GM12875 (cell line): Measurements from ENCODE around the gene SOX1.

Experiments used
- H3K4me3 ChIP-seq: one replicate; pipeline ENCODE4 v1.5.1; 2011; ENCODE audit warnings: low read depth, low read length, control low read depth
- CTCF ChIP-seq: IDR thresholded peaks from 2 replicates; pipeline ENCODE4 v1.5.1; 2011; ENCODE audit warnings: low read depth, mild to moderate bottlenecking, control low read depth, inconsistent platforms, low read length, moderate library complexity, borderline replicate concordance; ENCODE audit not compliant: insufficient read depth

Gene SOX1

GRCh38 chr13:112034846-112035245, 32.1 kb upstream of the SOX1 start:
- no peak for TF ChIP-seq CTCF
- no peak overlapping the region for H3K4me3 ChIP-seq

- H3K4me3 ChIP-seq = no peak overlapping the region
- TF ChIP-seq CTCF = no peak
Observed at GRCh38 chr13:112042496-112042895, 24.5 kb upstream of the SOX1 start.

- H3K4me3 ChIP-seq = no peak overlapping the region
- no peak for TF ChIP-seq CTCF
Observed at GRCh38 chr13:112052213-112052612, 14.7 kb upstream of the SOX1 start.

DNA sequence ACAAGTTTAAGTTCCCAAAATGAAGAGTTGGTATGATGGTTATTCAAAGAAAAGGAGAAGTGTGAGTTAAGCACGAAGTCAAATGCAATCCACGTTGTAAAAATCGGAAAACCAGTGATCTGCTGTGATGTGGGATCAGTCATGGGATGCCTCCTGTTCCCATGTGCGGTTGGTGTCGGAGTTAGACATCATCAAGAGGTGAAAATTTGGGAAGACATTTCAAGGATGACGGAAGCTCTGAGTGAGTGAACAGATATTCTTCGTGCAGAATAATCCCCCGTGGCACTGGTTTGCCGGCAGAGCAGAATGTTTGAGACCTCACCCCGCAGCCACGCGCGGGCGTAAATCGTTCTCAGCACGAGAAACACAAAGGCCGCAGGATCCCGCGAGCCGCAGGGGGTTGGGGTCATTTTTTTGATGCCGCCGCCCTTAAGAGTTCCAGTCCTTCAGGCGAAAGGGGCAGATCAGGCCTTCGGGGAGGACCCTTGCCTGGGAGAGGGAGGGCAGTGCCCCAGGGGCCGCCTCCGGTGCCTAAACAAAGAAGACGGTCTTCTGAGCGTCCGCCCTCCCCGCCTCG, 13.7 kb upstream of the SOX1 start:
- no peak overlapping the region for H3K4me3 ChIP-seq

GRCh38 chr13:112053744-112054615, 13.0 kb upstream of the SOX1 start:
- no peak overlapping the region for H3K4me3 ChIP-seq
- TF ChIP-seq CTCF = no peak

More for the DNA sequence above, 13.7 kb upstream of the SOX1 start:
- no peak for TF ChIP-seq CTCF

DNA sequence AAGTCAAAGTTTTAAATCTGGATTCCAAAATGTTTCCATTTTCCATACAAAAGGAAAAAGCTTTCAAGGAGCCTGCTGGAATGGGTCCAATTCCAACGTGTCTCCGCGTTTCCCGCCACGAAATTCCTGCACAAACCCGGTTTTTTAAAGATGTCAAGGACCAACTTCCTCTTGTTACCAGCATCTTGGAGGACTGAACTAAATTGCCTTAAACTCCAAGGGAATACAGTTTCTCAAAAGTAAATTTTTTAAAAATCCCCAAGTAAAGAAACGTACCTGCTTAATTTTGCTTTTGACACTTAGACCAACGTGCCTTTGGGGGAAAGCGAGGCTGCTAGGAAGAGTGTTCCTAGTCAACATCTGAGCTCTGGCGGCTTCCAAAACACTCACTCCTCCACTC, 12.3 kb upstream of the SOX1 start:
- no peak overlapping the region for H3K4me3 ChIP-seq
- no peak for TF ChIP-seq CTCF
